ENCODE data around the gene LRTM2.

LRTM2 gene

DNA sequence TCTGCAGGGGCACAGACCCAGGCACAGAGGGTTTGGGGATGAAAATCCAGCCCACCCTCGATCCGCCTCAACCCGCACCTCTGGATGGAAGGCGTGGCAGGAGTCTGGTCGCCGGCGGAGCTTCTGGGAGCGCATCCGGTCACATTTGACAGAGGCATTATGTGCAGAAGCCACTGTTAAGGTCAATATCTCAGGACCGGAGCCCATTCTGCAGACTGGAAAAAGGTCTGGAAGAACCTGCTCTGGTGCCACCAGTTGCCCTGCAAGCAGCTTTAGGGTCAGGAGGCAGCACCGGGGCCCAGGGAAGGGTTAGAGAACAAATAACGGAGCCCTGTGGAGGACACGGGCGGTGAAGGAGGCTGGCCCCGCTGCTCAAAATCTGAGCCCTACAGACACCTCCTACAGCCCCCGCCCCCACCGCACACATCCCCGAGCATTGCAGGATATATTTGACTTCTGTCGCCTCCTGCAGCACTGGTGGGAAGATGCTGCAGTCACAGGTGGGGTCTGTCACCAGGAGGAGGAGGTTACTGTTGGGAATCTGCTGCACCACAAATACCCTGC is 25.1 kb upstream of the LRTM2 start:
- TF ChIP-seq, protein P1, sequence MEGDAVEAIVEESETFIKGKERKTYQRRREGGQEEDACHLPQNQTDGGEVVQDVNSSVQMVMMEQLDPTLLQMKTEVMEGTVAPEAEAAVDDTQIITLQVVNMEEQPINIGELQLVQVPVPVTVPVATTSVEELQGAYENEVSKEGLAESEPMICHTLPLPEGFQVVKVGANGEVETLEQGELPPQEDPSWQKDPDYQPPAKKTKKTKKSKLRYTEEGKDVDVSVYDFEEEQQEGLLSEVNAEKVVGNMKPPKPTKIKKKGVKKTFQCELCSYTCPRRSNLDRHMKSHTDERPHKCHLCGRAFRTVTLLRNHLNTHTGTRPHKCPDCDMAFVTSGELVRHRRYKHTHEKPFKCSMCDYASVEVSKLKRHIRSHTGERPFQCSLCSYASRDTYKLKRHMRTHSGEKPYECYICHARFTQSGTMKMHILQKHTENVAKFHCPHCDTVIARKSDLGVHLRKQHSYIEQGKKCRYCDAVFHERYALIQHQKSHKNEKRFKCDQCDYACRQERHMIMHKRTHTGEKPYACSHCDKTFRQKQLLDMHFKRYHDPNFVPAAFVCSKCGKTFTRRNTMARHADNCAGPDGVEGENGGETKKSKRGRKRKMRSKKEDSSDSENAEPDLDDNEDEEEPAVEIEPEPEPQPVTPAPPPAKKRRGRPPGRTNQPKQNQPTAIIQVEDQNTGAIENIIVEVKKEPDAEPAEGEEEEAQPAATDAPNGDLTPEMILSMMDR (IDR thresholded peaks at IDR 0.05; ENCODE audit: extremely low read depth, missing control alignments) = no peak
- peak; percentile 2 for DNase-seq (ENCODE audit: low spot score)

- TF ChIP-seq, protein P1 (IDR thresholded peaks at IDR 0.05; ENCODE audit: extremely low read depth, missing control alignments) = peak; percentile 95
These were observed 24.4 kb upstream of the LRTM2 start for GRCh38 chr12:1795785-1796514.

DNA sequence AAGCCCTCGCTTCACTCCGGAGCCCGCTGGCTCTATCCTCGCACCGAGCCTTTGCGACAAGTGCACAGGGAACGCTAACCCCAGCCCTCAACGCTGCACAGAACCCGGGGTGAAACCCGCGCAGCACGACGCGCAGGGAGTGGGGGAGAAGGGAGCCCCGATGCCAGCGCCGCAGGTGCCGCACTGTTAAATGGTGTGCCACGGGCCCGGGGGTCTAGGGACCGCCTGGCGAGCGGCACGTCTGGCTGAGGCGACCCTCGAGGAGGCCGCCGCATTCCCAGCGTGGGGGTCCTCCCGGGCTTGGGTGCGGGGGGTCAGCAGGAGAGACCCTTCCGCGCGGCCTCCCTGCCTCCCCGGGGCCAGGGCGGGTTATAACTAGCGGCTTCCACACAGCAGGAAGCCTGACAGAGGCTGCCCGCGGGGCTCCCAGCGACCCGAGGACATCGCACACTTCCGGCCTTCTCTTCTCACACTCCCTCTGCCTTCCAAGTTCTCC is 23.8 kb upstream of the LRTM2 start:
- TF ChIP-seq, protein P1 (IDR thresholded peaks at IDR 0.05; ENCODE audit: extremely low read depth, missing control alignments) = no peak
- peak; percentile 62 for DNase-seq (ENCODE audit: low spot score)

More at GRCh38 chr12:1795785-1796514, 24.4 kb upstream of the LRTM2 start:
- DNase-seq (ENCODE audit: low spot score) = peak; percentile 97

GRCh38 chr12:1797011-1797901 is 23.1 kb upstream of the LRTM2 start:
- TF ChIP-seq, protein P1 (IDR thresholded peaks at IDR 0.05; ENCODE audit: extremely low read depth, missing control alignments) = no peak
- DNase-seq (ENCODE audit: low spot score) = peak; percentile 68

- DNase-seq (ENCODE audit: low spot score) = peak; percentile 3
- TF ChIP-seq, protein P1 (IDR thresholded peaks at IDR 0.05; ENCODE audit: extremely low read depth, missing control alignments) = no peak
These were observed 22.2 kb upstream of the LRTM2 start for GRCh38 chr12:1797991-1798640.

DNA sequence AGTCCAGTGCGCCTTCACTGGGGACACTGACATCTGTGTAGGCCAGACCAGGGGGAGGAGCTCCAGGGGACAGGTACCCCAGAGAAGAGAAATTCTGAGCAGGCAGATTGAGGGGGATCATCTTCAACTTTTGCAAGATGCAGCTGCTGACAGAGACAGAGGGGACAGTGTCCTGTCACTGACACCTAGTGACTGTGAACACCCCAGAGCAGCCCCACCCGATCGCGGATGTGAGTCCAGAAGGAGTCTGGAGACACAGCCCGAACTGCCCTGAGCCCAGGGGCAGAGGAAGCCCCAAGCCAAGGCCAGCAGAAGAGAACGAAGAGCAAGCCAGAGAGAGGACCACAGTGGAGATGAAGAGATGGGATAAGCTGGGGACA is 21.7 kb upstream of the LRTM2 start:
- TF ChIP-seq, protein P1 (IDR thresholded peaks at IDR 0.05; ENCODE audit: extremely low read depth, missing control alignments) = no peak
- DNase-seq (ENCODE audit: low spot score) = peak; percentile 4
